B cell (primary cell): ENCODE results near the gene AHRR.

Source experiments
- EZH2 ChIP-seq: IDR thresholded peaks from 2 replicates; pipeline ENCODE4 v1.6.1; 2012; ENCODE audit warnings: borderline replicate concordance, low read depth, mild to moderate bottlenecking, moderate library complexity, low read length; ENCODE audit not compliant: insufficient read depth, poor library complexity, severe bottlenecking
- TF ChIP-seq, protein P1 (sequence below): fragments of 200-600 bp; IDR thresholded peaks from one replicate; pipeline ENCODE4 v1.8.0; 2022; ENCODE audit warnings: antibody characterized with exemption, mild to moderate bottlenecking

DNA sequence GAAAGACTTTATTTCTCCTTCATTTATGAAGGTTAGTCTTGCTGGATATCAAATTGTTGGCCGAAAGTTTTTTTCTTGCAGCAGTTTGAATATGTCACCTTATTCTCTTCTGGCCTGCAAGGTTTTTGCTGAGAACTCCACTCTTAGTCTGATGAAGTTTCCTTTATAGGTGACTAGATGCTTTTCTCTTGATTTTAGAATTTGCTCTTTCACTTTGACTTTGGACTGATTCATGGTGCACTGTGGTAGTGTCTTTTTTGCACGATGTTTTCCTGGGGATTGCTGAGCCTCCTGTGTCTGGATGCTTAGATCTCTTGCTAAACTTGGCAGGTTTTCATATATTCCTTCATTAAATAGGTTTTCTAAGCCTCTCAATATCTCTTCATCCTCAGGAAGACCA is 12.4 kb downstream of the AHRR start:
- TF ChIP-seq, protein P1, sequence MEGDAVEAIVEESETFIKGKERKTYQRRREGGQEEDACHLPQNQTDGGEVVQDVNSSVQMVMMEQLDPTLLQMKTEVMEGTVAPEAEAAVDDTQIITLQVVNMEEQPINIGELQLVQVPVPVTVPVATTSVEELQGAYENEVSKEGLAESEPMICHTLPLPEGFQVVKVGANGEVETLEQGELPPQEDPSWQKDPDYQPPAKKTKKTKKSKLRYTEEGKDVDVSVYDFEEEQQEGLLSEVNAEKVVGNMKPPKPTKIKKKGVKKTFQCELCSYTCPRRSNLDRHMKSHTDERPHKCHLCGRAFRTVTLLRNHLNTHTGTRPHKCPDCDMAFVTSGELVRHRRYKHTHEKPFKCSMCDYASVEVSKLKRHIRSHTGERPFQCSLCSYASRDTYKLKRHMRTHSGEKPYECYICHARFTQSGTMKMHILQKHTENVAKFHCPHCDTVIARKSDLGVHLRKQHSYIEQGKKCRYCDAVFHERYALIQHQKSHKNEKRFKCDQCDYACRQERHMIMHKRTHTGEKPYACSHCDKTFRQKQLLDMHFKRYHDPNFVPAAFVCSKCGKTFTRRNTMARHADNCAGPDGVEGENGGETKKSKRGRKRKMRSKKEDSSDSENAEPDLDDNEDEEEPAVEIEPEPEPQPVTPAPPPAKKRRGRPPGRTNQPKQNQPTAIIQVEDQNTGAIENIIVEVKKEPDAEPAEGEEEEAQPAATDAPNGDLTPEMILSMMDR, result no peak
- no peak for TF ChIP-seq EZH2
